HG02571 (cell line): Measurements from ENCODE around the gene OR4D9.
"Not testable (repeated sequence)": the region's sequence is repeated elsewhere in the genome, so short reads cannot be mapped to it uniquely, and the experiment has no call there.

Experiments used
- ATAC-seq: cut with Tn5 transposase; IDR thresholded peaks from one replicate; pipeline ENCODE4 v1.9.1; 2021; ENCODE audit warnings: mild to moderate bottlenecking, moderate library complexity; ENCODE audit not compliant: unreplicated experiment

The OR4D9 gene

GRCh38 chr11:59510941-59511589, at the start of gene OR4D9:
Gene OR4D9 (plus strand): TSS chr11:59511539. CDS start chr11:59514913, 3,374 bp downstream.
- no peak for ATAC-seq

GRCh38 chr11:59463190-59463641, 48.1 kb upstream of the OR4D9 start:
- ATAC-seq: no peak

- no peak for ATAC-seq
These were observed 38.3 kb upstream of the OR4D9 start, which contains the start of gene OR4D10 for GRCh38 chr11:59473015-59473414. Gene OR4D10 (plus strand): TSS chr11:59473315. CDS start chr11:59477430, 4,115 bp downstream.

- ATAC-seq: no peak
These were observed 36.2 kb upstream of the OR4D9 start for GRCh38 chr11:59475176-59475575.

GRCh38 chr11:59479906-59480305, 31.4 kb upstream of the OR4D9 start:
- no peak for ATAC-seq

GRCh38 chr11:59480359-59480758, 31.0 kb upstream of the OR4D9 start:
- ATAC-seq: no peak

GRCh38 chr11:59501931-59502330, 9.4 kb upstream of the OR4D9 start:
- ATAC-seq: no peak

GRCh38 chr11:59503276-59503675, 8.1 kb upstream of the OR4D9 start, which contains the start of gene OR4D11:
Gene OR4D11 (plus strand): TSS chr11:59503576. CDS start chr11:59503576, 0 bp downstream.
- no peak for ATAC-seq

- ATAC-seq: no peak
These were observed 336 bp downstream of the OR4D9 start for GRCh38 chr11:59511675-59512074.

GRCh38 chr11:59520139-59520538, 8.8 kb downstream of the OR4D9 start:
- not testable (repeated sequence) for ATAC-seq

- ATAC-seq: no peak
These were observed 9.4 kb downstream of the OR4D9 start for GRCh38 chr11:59520741-59521140.

GRCh38 chr11:59523541-59523940, 12.2 kb downstream of the OR4D9 start:
- no peak for ATAC-seq

GRCh38 chr11:59528711-59529110, 17.4 kb downstream of the OR4D9 start:
- no peak for ATAC-seq

GRCh38 chr11:59532620-59533019, 21.3 kb downstream of the OR4D9 start:
- no peak for ATAC-seq

GRCh38 chr11:59534676-59535075, 23.3 kb downstream of the OR4D9 start:
- no peak for ATAC-seq

- ATAC-seq: no peak
These were observed 30.9 kb downstream of the OR4D9 start for GRCh38 chr11:59542142-59542810.

GRCh38 chr11:59543713-59544112, 32.4 kb downstream of the OR4D9 start:
- not testable (repeated sequence) for ATAC-seq

- ATAC-seq: no peak
These were observed 33.5 kb downstream of the OR4D9 start for GRCh38 chr11:59544869-59545178.

- no peak for ATAC-seq
These were observed 34.1 kb downstream of the OR4D9 start for GRCh38 chr11:59545179-59546020.

GRCh38 chr11:59547605-59548308, 36.4 kb downstream of the OR4D9 start:
- not testable (repeated sequence) for ATAC-seq

GRCh38 chr11:59548309-59548656, 36.9 kb downstream of the OR4D9 start:
- ATAC-seq: no peak
